HUDEP-2 (cell line): Measurements from ENCODE around the gene MGST2.

Experiments
- DNase-seq, 76 experiments: peaks; one replicate each; lab custom pipeline; 2025; ENCODE audit not compliant: unreplicated experiment in 76 of 76; lab: John Stamatoyannopoulos, UW

MGST2 gene

GRCh38 chr4:139735381-139736273, 70.0 kb downstream of the MGST2 start:
- no peak for DNase-seq

DNA sequence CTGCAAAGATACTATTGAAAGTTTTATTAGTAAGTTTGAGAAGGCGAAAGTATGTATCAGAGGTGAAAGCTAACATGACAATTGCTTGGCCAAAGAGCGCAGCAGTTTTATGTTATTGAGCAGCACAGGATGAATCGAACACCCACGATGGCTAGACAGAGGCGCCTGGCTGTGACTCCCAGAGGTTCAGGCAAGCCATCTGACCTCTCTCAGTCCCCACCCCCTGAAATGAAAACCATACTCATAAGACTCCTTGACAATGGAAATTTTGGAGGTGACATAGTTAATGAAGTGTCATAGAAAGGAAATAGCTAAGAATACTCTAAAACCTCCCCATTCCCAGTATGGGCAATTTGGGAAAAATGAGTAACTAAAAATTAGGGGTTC, 70.6 kb downstream of the MGST2 start:
- no peak for DNase-seq

DNA sequence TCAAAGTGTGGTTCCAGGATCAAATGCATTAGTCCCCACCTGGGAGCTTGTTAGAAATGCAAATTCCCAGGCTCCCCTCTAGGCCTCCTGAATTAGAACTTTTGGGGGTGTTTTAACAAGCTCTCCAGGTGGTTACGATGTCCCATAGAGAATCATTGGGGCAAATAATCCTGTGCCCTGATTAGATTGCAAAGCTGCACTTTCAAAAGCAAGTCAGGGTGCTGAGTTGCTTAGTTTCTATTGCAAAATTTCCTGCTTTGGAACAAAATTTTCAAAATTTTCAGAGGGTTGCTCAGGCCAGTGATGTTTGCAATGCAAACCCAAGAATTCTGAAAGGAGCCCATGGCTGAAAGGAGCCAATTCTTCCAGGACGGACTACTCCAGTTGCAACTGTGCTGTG, 71.0 kb downstream of the MGST2 start:
- no peak for DNase-seq

DNA sequence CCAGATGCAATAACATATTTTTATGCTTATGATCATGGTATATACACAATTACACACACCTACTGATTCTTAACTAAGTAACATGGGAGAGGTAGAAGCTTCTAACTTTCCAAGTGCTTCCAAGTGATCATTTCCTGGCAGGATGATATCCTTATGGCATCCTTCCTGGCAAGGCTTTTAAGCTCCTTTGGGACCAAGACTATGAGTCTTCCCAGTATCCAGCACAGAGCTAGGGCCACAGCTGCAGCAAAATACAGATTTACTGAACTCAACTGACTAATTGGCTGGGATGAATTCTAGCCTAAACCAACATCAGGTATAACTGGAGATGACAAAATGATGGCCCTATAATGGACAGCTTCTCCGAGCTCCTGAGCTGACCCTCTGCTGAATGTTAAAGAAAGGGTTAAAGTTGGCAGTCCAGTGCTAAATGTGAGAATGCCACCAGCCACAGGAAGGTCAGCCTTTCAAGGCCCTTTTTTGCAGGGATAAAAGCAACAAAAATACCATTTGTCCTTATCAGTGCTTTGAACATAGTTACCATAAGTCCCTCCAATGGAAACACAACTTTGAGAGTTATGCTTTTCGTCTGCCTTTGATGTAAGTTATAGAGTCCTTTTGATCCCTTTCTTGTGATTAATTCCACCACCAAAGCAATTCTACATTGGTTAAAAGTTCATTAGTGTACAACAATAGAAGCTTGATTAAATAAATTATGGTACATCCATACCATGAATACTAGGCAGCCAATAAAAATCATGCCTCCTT, 73.4 kb downstream of the MGST2 start:
- no peak for DNase-seq

- no peak for DNase-seq
Observed at GRCh38 chr4:139740121-139740520, 74.5 kb downstream of the MGST2 start.

- DNase-seq = peak in 31 of 76 experiments; percentile 1 to 62 (median 15)
Observed at GRCh38 chr4:139740531-139741041, 75.0 kb downstream of the MGST2 start.

- no peak for DNase-seq
Observed at GRCh38 chr4:139743027-139743426, 77.4 kb downstream of the MGST2 start.

GRCh38 chr4:139744232-139744631, 78.6 kb downstream of the MGST2 start:
- DNase-seq = no peak

DNA sequence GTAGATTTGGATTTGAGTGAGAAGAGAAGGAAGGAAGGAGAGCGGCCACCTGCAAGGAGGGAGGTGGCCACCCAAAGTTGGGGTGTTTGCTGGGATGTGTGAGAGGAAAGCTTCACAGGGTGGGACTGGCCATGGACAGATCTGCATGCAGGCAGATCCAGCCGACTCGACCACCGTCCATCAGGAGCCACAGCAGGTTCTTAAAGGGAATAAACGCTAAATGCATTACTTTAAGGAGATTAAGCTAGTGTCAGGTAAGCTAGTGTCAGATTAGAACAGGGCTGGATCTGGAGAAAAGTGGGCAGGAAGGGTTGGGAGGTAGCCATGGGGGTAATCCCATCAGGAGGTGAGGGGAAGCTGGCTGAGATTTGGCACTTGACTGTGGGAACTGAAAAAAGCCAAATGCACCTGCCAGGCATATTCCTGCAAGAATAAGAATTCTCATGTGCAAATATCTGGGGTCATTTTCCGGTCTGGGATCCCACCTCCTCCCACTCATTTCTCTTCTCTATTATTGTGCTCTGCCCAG, 79.6 kb downstream of the MGST2 start:
- DNase-seq = no peak

GRCh38 chr4:139746431-139747171, 81.0 kb downstream of the MGST2 start:
- DNase-seq = no peak

DNA sequence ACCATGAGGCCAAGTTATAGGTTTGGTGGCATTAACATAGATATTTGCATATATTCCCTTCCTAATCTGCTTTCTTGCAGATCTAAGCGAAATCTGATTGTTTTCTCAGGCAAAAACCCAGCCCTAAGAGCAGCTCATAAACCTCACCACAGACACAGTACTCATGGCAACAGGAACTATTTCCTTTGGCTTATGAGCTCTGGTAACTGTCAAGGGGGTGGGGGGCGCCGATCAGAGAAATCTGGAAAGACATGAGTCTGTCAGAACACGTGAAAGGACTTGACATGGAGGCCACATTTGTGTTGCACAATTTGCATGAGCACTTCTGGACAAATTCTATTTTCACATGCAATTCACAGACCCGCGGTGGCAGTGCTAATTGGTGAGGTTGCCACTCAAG, 83.7 kb downstream of the MGST2 start:
- no peak for DNase-seq

DNA sequence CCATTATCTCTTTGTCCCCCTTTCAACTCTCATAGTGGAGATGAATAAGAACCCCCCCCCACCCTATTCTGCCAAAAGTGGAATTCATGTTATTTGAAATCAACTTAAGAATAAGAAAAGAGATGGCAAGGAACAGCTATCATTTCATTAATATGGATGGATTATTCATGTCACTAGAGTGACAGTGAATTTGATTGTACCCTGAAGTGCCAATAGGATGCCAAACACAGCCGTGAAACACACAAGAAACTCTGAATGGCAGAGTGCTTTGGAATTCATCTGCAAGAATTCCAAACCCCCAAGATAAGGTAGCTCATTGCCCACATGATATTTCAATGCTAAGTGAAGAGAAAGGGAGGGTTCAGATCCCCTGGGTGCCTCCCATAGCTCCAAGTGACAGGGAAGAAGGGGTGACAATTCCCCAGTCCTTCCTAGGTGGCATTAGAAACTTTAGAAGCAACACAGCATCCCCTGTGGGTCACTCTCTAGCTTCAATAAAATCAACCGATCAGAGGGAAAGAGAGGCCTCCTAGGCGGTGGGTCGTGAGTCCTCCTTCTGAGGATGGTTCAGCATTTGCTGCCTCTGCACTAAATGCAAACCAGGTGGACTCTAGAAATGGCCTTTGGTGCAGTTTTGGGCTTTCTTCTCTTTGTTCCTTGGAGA, 84.3 kb downstream of the MGST2 start:
- DNase-seq = no peak

GRCh38 chr4:139753686-139754085, 88.1 kb downstream of the MGST2 start:
- DNase-seq = no peak
